Chondrocyte (in vitro differentiated cells): ENCODE results near the gene COL15A1. TPM values are rescaled to one million over a fixed set of nuclear protein-coding genes. Genes with fewer than 3 reads are reported as not detected.

ENCODE experiments used
- DNase-seq: peaks from one replicate; pipeline ENCODE4 v3.0.0; 2021; ENCODE audit warnings: mixed read lengths, low spot score
- H3K27ac Mint-ChIP-seq: one replicate; pipeline ENCODE4 v1.8.0; 2021; ENCODE audit warnings: mild to moderate bottlenecking, moderate library complexity, mixed read lengths; ENCODE audit not compliant: unreplicated experiment
- H3K27me3 Mint-ChIP-seq: 2 replicates; pipeline ENCODE4 v1.8.0; 2021; ENCODE audit warnings: low read depth, mixed read lengths
- H3K36me3 Mint-ChIP-seq: 2 replicates; pipeline ENCODE4 v1.8.0; 2021; ENCODE audit warnings: low read depth, mixed read lengths
- H3K4me1 Mint-ChIP-seq: 2 replicates; pipeline ENCODE4 v1.8.0; 2021; ENCODE audit warnings: low read depth, mild to moderate bottlenecking, mixed read lengths
- H3K4me3 Mint-ChIP-seq: one replicate; pipeline ENCODE4 v1.8.0; 2021; ENCODE audit warnings: mild to moderate bottlenecking, moderate library complexity, mixed read lengths; ENCODE audit not compliant: unreplicated experiment
- H3K9me3 Mint-ChIP-seq: 2 replicates; pipeline ENCODE4 v1.8.0; 2021; ENCODE audit warnings: low read depth, mixed read lengths
- CTCF ChIP-seq: fragments of 200-600 bp; sonication (generic); IDR thresholded peaks from 2 replicates; pipeline ENCODE4 v1.5.0; 2021; ENCODE audit warnings: antibody characterized with exemption, mild to moderate bottlenecking, moderate library complexity
- total RNA-seq: library from RNA; stranded (reverse); gene quantifications from 3 replicates; pipeline ENCODE4 v1.2.1, GENCODE V29; 2021

Gene COL15A1
- total RNA-seq, 1 donor from 2014 or later, result 5.4 TPM

DNA sequence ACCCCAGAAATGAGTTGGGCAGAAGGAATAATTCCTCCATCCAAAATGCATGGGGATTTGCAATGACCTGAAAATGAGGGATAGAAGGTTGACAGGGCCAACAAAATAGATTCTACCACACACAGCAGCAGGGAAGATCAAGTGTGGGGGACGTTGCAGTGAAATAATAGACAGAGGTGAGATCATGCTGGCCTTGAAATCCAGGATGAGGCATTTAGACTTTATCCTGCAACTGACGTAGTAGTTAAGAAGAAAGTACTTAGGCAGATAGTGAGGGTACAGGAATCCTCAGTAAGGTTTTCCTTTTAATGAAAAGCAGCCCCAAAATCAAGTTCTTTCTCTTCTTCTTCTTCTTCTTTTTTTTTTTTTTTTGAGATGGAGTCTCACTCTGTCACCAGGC lies 129.6 kb downstream of the COL15A1 start:
- Mint-ChIP-seq H3K36me3 (no peaks in the 10 kb centered on the region), H3K27me3 (no peaks in the 10 kb centered on the region), H3K27ac (peak overlapping the region; percentile 55), H3K9me3 (no peaks in the 10 kb centered on the region), H3K4me3 (no peak overlapping the region), H3K4me1 (peaks cover 49% of the 10 kb centered on the region)
- TF ChIP-seq CTCF, result no peak
- no peak for DNase-seq

GRCh38 chr9:99073985-99074901 lies 130.5 kb downstream of the COL15A1 start:
- Mint-ChIP-seq H3K4me1 (peaks cover 54% of the 10 kb centered on the region), H3K4me3 (no peak overlapping the region), H3K27me3 (no peaks in the 10 kb centered on the region), H3K36me3 (no peaks in the 10 kb centered on the region), H3K27ac (no peak overlapping the region), H3K9me3 (no peaks in the 10 kb centered on the region)
- no peak for TF ChIP-seq CTCF
- DNase-seq, result no peak

DNA sequence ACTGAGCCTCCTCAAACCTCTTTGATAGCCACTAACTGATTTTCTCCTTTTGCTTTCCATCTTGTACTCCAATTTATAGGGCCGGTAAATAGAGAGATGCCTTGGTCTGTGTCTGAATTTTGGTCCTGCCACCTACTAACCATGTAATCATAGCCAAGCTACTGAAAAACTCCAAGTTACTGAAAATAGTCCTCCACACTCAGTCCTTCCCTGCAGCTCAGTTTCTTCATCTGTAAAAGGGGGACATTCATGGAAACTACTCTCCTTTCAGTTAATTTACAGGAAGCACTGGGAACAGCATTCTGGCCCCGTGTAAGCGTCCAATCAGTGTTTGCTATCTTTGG lies 131.2 kb downstream of the COL15A1 start:
- Mint-ChIP-seq H3K36me3 (no peaks in the 10 kb centered on the region), H3K4me3 (no peak overlapping the region), H3K27ac (no peak overlapping the region), H3K4me1 (peaks cover 52% of the 10 kb centered on the region), H3K9me3 (no peaks in the 10 kb centered on the region), H3K27me3 (no peaks in the 10 kb centered on the region)
- no peak for DNase-seq
- TF ChIP-seq CTCF, result no peak

- Mint-ChIP-seq H3K27me3 (no peaks in the 10 kb centered on the region), H3K4me3 (no peak overlapping the region), H3K36me3 (no peaks in the 10 kb centered on the region), H3K9me3 (no peaks in the 10 kb centered on the region), H3K27ac (peak overlapping the region; percentile 77), H3K4me1 (peaks cover 47% of the 10 kb centered on the region)
- DNase-seq, result no peak
- TF ChIP-seq CTCF, result peak; percentile 7
Measured at GRCh38 chr9:99075246-99075912, 131.7 kb downstream of the COL15A1 start.

DNA sequence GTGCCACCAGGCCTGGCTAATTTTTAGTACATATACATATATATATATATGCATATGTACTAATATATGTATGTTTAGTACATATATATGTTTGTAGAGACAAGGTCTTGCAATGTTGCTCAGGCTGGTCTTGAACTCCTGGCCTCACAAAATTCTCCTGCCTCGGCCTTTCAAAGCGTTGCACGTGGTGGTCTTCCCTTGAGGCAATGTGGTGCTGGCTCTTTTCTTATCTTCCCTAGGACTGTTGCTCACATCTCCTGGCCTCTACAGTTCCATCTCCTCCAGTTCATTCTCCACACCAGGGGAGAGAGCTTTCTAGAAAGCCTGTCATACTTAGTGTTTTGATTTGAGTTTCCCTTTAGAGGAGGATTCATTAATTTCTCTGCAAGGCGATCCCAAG lies 132.3 kb downstream of the COL15A1 start:
- H3K27me3 Mint-ChIP-seq, result no peaks in the 10 kb centered on the region
- no peak for DNase-seq
- no peaks in the 10 kb centered on the region for H3K9me3 Mint-ChIP-seq
- H3K36me3 Mint-ChIP-seq, result no peaks in the 10 kb centered on the region
- H3K4me1 Mint-ChIP-seq, result peaks cover 40% of the 10 kb centered on the region
- no peak for TF ChIP-seq CTCF
- no peak overlapping the region for H3K4me3 Mint-ChIP-seq
- H3K27ac Mint-ChIP-seq, result no peak overlapping the region
